Measurements from ENCODE around the gene HLA-DQB2. TPM values are rescaled to one million over a fixed set of nuclear protein-coding genes. Genes with fewer than 3 reads are reported as not detected.

Gene HLA-DQB2
- total and polyA plus RNA-seq, 2 of the 4 experiments (the other 2 are of a cell fraction) = not detected

DNA sequence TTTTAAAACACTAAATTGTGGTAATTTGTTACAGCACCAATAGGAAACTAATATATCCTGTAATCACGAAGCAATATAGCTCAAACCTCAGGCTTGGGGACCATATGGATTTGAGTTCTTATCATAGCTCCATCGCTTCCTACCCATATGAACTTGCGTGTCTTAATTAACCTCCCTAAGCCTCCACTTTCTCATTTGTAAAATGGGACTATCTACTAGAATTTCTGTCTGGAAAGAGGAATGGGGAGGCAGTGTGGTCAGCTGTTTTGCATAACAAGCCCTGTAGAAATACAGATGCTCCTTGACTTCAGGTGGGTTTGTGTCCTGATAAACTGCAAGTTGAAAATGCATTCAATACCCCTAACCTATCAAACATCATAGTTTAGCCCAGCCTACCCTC is 36.4 kb upstream of the HLA-DQB2 start:
- H3K9ac ChIP-seq (ENCODE audit: low read depth, low read length) = no peak overlapping the region
- H3K9me1 ChIP-seq (ENCODE audit: insufficient read depth, low read length) = no peaks in the 10 kb centered on the region
- H3K14ac ChIP-seq (replicated peaks; ENCODE audit: low read depth, low read length) = no peak overlapping the region
- no peaks in the 10 kb centered on the region for H3K79me1 ChIP-seq (ENCODE audit: low read depth in 1 of 2, low read length in 2 of 2)
- in situ Hi-C loops (cut with MboI; ENCODE audit: low sequenced_read_pairs) (loop anchor here (5.0 to 10.0 kb wide), 2 partner anchors 382 to 555 kb away; no protein-coding TSS in a partner anchor), dilution Hi-C loops (cut with HindIII; ENCODE audit: low sequenced_read_pairs, unreplicated experiment) (no loop called here), intact Hi-C loops (cut with micrococcal nuclease) (loop anchor here (5.0 kb wide), 1 partner anchor 367 kb away; no protein-coding TSS in a partner anchor)
- no peaks in the 10 kb centered on the region for H3K36me3 ChIP-seq (ENCODE audit: control insufficient read depth, insufficient read depth, low read length)
- H3K23ac ChIP-seq (ENCODE audit: low read depth, low read length) = no peak overlapping the region
- no peak overlapping the region for H2AK5ac ChIP-seq (ENCODE audit: low read depth, low read length)
- H3K27ac ChIP-seq (ENCODE audit: insufficient read depth, low read length) = no peak overlapping the region
- H2BK15ac ChIP-seq (ENCODE audit: low read depth, low read length) = no peak overlapping the region
- no peak overlapping the region for H2BK120ac ChIP-seq (ENCODE audit: low read depth, low read length)
- H4K5ac ChIP-seq (ENCODE audit: low read depth, low read length) = no peak overlapping the region
- no peak overlapping the region for H3K4me3 ChIP-seq (ENCODE audit: insufficient read depth, low read depth, low read length)
- no peak overlapping the region for H4K91ac ChIP-seq (ENCODE audit: insufficient read depth, low read depth, low read length)
- no peak overlapping the region for H3K4ac ChIP-seq (ENCODE audit: low read depth, low read length)
- DNase-seq (no peak), ATAC-seq (ENCODE audit: low read depth) (no peak)
- no peak overlapping the region for H2AK9ac ChIP-seq (replicated peaks; ENCODE audit: low read depth, low read length, poor library complexity)
- H2BK5ac ChIP-seq (ENCODE audit: low read depth, low read length, poor library complexity, severe bottlenecking) = no peak overlapping the region
- no peaks in the 10 kb centered on the region for H4K20me1 ChIP-seq (ENCODE audit: insufficient read depth, low read length)
- no peak overlapping the region for H3K56ac ChIP-seq (ENCODE audit: extremely low read depth, insufficient read depth, low read length)
- no peak overlapping the region for H2AFZ ChIP-seq (replicated peaks; ENCODE audit: low read length, poor library complexity)
- WGBS, 2 experiments (ENCODE audit: extremely low coverage in 2 of 2, insufficient read length in 1 of 2) = no CpG with 5 or more reads among the region's 3 CpGs
- H2BK20ac ChIP-seq (ENCODE audit: low read depth, low read length) = no peak overlapping the region
- ChIA-PET CTCF (no interaction called here), POLR2A (ENCODE audit: unreplicated experiment) (no interaction called here)
- no peak overlapping the region for H3K4me2 ChIP-seq (ENCODE audit: low read depth, low read length)
- H3K4me1 ChIP-seq (ENCODE audit: control insufficient read depth, insufficient read depth, low read length) = no peaks in the 10 kb centered on the region
- TF ChIP-seq POLR2A (IDR thresholded peaks at IDR 0.05; ENCODE audit: low read depth, low read length) = no peak
- no peak for TF ChIP-seq CHD1 (IDR thresholded peaks at IDR 0.05; ENCODE audit: low read depth, low read length)
- TF ChIP-seq MAZ (IDR thresholded peaks at IDR 0.05; ENCODE audit: borderline replicate concordance, low read depth, low read length) = no peak
- no peak for TF ChIP-seq BHLHE40 (IDR thresholded peaks at IDR 0.05; ENCODE audit: low read depth, low read length)
- no peak for TF ChIP-seq NFE2L2 (IDR thresholded peaks at IDR 0.05; ENCODE audit: low read depth, low read length)
- no peak for TF ChIP-seq FOS (IDR thresholded peaks at IDR 0.05; ENCODE audit: low read depth, low read length)
- no peak for TF ChIP-seq RCOR1 (IDR thresholded peaks at IDR 0.05; ENCODE audit: insufficient replicate concordance, low read length)
- TF ChIP-seq ELK1 (IDR thresholded peaks at IDR 0.05; ENCODE audit: borderline replicate concordance, low read depth, low read length) = no peak
- TF ChIP-seq RFX5 (IDR thresholded peaks at IDR 0.05; ENCODE audit: low read depth, low read length) = no peak
- no peak for TF ChIP-seq RAD21 (IDR thresholded peaks at IDR 0.05; ENCODE audit: low read length)
- TF ChIP-seq CEBPB (IDR thresholded peaks at IDR 0.05; ENCODE audit: low read depth, low read length) = no peak
- TF ChIP-seq CTCF (conservative IDR thresholded peaks at IDR 0.05; ENCODE audit: low read depth, low read length) = no peak
- TF ChIP-seq USF2 (IDR thresholded peaks at IDR 0.05; ENCODE audit: low read depth, low read length) = no peak
- no peak for TF ChIP-seq MAFK (IDR thresholded peaks at IDR 0.05; ENCODE audit: low read depth, low read length)
- no peak for TF ChIP-seq MXI1 (IDR thresholded peaks at IDR 0.05; ENCODE audit: borderline replicate concordance, low read depth, low read length)
- TF ChIP-seq SMC3 (IDR thresholded peaks at IDR 0.05; ENCODE audit: low read depth, low read length) = no peak
- peaks cover 4% of the 10 kb centered on the region for H3K9me3 ChIP-seq (ENCODE audit: control insufficient read depth, insufficient read depth, low read length)
- BruUV-seq (replicated peaks) = no TSS peak
- H3K18ac ChIP-seq (ENCODE audit: low read depth, low read length) = no peak overlapping the region
- peaks cover 10% of the 10 kb centered on the region for H3K27me3 ChIP-seq (ENCODE audit: control insufficient read depth, insufficient read depth, low read length)
- no peak overlapping the region for H4K8ac ChIP-seq (ENCODE audit: low read depth in 2 of 2, low read length in 2 of 2)
